ENCODE data around the gene CYP1A2.

Gene CYP1A2

GRCh38 chr15:74754593-74755215, 6.1 kb downstream of the CYP1A2 start:
- Histone ChIP-seq H3K4me2 (ENCODE audit: low read depth, low read length, poor library complexity, severe bottlenecking) (no peak overlapping the region), H3K9ac (ENCODE audit: low read length) (no peak overlapping the region), H3K79me2 (ENCODE audit: insufficient read depth, low read length) (no peaks in the 10 kb centered on the region), H3K9me3 (ENCODE audit: insufficient read depth, low read length) (no peaks in the 10 kb centered on the region), H2AFZ (ENCODE audit: low read depth, low read length, severe bottlenecking) (no peak overlapping the region), H3K4me3 (ENCODE audit: insufficient read depth, low read length, poor library complexity, severe bottlenecking) (no peak overlapping the region), H3K27me3 (ENCODE audit: low read length) (no peaks in the 10 kb centered on the region), H3K27ac (ENCODE audit: low read depth, low read length) (no peak overlapping the region), H3K36me3 (ENCODE audit: low read length) (no peaks in the 10 kb centered on the region), H4K20me1 (ENCODE audit: low read depth, low read length) (no peaks in the 10 kb centered on the region), H3F3A (ENCODE audit: insufficient read depth) (no peaks in the 10 kb centered on the region), H3K9me2 (replicated peaks; ENCODE audit: insufficient read depth, low read length) (no peaks in the 10 kb centered on the region)
- TF ChIP-seq CTCF (IDR thresholded peaks at IDR 0.05; ENCODE audit: insufficient read depth, low read length, poor library complexity, severe bottlenecking) = no peak
- no peak for TF ChIP-seq EZH2phosphoT487 (conservative IDR thresholded peaks at IDR 0.05; ENCODE audit: low read length)

- H3K4me2 ChIP-seq (ENCODE audit: low read depth, low read length, poor library complexity, severe bottlenecking) = no peak overlapping the region
- H3K9me3 ChIP-seq (ENCODE audit: insufficient read depth, low read length) = no peaks in the 10 kb centered on the region
- no peak overlapping the region for H3K27ac ChIP-seq (ENCODE audit: low read depth, low read length)
- H3K4me3 ChIP-seq (ENCODE audit: insufficient read depth, low read length, poor library complexity, severe bottlenecking) = no peak overlapping the region
- H3F3A ChIP-seq (ENCODE audit: insufficient read depth) = no peaks in the 10 kb centered on the region
- no peaks in the 10 kb centered on the region for H3K9me2 ChIP-seq (replicated peaks; ENCODE audit: insufficient read depth, low read length)
- TF ChIP-seq EZH2phosphoT487 (conservative IDR thresholded peaks at IDR 0.05; ENCODE audit: low read length) (no peak), CTCF (IDR thresholded peaks at IDR 0.05; ENCODE audit: insufficient read depth, low read length, poor library complexity, severe bottlenecking) (no peak)
- no peaks in the 10 kb centered on the region for H4K20me1 ChIP-seq (ENCODE audit: low read depth, low read length)
- H3K9ac ChIP-seq (ENCODE audit: low read length) = no peak overlapping the region
- H3K27me3 ChIP-seq (ENCODE audit: low read length) = no peaks in the 10 kb centered on the region
- no peaks in the 10 kb centered on the region for H3K36me3 ChIP-seq (ENCODE audit: low read length)
- no peak overlapping the region for H2AFZ ChIP-seq (ENCODE audit: low read depth, low read length, severe bottlenecking)
- H3K79me2 ChIP-seq (ENCODE audit: insufficient read depth, low read length) = no peaks in the 10 kb centered on the region
Observed at GRCh38 chr15:74758736-74759135, 10.1 kb downstream of the CYP1A2 start.

- no peak overlapping the region for H3K9ac ChIP-seq (ENCODE audit: low read length)
- no peaks in the 10 kb centered on the region for H3K9me3 ChIP-seq (ENCODE audit: insufficient read depth, low read length)
- H3K27me3 ChIP-seq (ENCODE audit: low read length) = no peaks in the 10 kb centered on the region
- no peak overlapping the region for H3K4me3 ChIP-seq (ENCODE audit: insufficient read depth, low read length, poor library complexity, severe bottlenecking)
- no peaks in the 10 kb centered on the region for H3F3A ChIP-seq (ENCODE audit: insufficient read depth)
- no peaks in the 10 kb centered on the region for H3K9me2 ChIP-seq (replicated peaks; ENCODE audit: insufficient read depth, low read length)
- no peak overlapping the region for H3K4me2 ChIP-seq (ENCODE audit: low read depth, low read length, poor library complexity, severe bottlenecking)
- no peaks in the 10 kb centered on the region for H3K36me3 ChIP-seq (ENCODE audit: low read length)
- TF ChIP-seq CTCF (IDR thresholded peaks at IDR 0.05; ENCODE audit: insufficient read depth, low read length, poor library complexity, severe bottlenecking) = no peak
- TF ChIP-seq EZH2phosphoT487 (conservative IDR thresholded peaks at IDR 0.05; ENCODE audit: low read length) = no peak
- no peaks in the 10 kb centered on the region for H3K79me2 ChIP-seq (ENCODE audit: insufficient read depth, low read length)
- no peaks in the 10 kb centered on the region for H4K20me1 ChIP-seq (ENCODE audit: low read depth, low read length)
- H2AFZ ChIP-seq (ENCODE audit: low read depth, low read length, severe bottlenecking) = no peak overlapping the region
- no peak overlapping the region for H3K27ac ChIP-seq (ENCODE audit: low read depth, low read length)
Observed at GRCh38 chr15:74762791-74763150, 14.1 kb downstream of the CYP1A2 start.

Data from SU-DHL-6 (cell line).